K562 (cell line): Measurements from ENCODE around the gene SYT7. TPM values are rescaled to one million over a fixed set of nuclear protein-coding genes. Genes with fewer than 3 reads are reported as not detected.

Source experiments
- ATAC-seq: fragments of 200-7000 bp; cut with Tn5 transposase; 3 replicates; pipeline ENCODE4 v1.9.1; 2020; ENCODE audit warnings: moderate library complexity
- BruUV-seq: library from RNA; stranded (reverse); fragments of 400-500 nt; replicated peaks from 2 replicates; lab custom pipeline; 2021; lab: Mats Ljungman, UMichigan
- CTCF ChIA-PET: fragments of 300-600 bp; formaldehyde crosslinking; extraction: SDS; loops from one replicate; lab custom pipeline; 2021; ENCODE audit warnings: low intra/inter-chr PET ratio; lab: Yijun Ruan, JAX
- POLR2A ChIA-PET: fragments of 300-600, 350-650 bp; sonication (Branson Sonifier 250); formaldehyde crosslinking; extraction: SDS; loops from one replicate; lab custom pipeline; 2021; ENCODE audit warnings: antibody characterized with exemption, inconsistent platforms; lab: Yijun Ruan, JAX
- DNase-seq, 4 experiments: peaks; one replicate each; pipeline versions ENCODE4 v3.0.0 to v3.0.0-alpha.2; 2011 to 2018; ENCODE audit warnings: low spot score in 3 of 4, mixed read lengths in 3 of 4; ENCODE audit errors: extremely low read depth in 1 of 4
- FAIRE-seq: peaks from 2 replicates; lab custom pipeline; 2011; peaks lifted over from hg19 to GRCh38; lab: Jason Lieb, UNC
- H2AFZ ChIP-seq: 2 replicates; pipeline ENCODE4 v1.6.0; 2011; ENCODE audit warnings: low read depth, low read length, control low read depth, inconsistent platforms
- H3K27ac ChIP-seq: fragments of 200-600 bp; 3 replicates; pipeline ENCODE4 v1.8.0; 2011; ENCODE audit warnings: low read depth, mild to moderate bottlenecking, control low read depth, inconsistent platforms, low read length, moderate library complexity, mixed read lengths; ENCODE audit errors: extremely low read depth
- H3K27me3 ChIP-seq, 2 experiments: fragments of 300-600 bp in 1 of 2; 2 replicates in 1 of 2; 3 replicates in 1 of 2; pipeline versions ENCODE4 v1.6.0 to v1.8.0; 2011; ENCODE audit warnings: inconsistent platforms in 2 of 2, low read length in 2 of 2, mild to moderate bottlenecking in 1 of 2, mixed read lengths in 1 of 2, moderate library complexity in 1 of 2; ENCODE audit not compliant: control insufficient read depth in 2 of 2, insufficient read depth in 2 of 2
- H3K36me3 ChIP-seq: fragments of 300-600 bp; 3 replicates; pipeline ENCODE4 v1.8.0; 2011; ENCODE audit warnings: mild to moderate bottlenecking, low read length, inconsistent platforms; ENCODE audit not compliant: control insufficient read depth, insufficient read depth
- H3K4me1 ChIP-seq, 2 experiments: fragments of 200-600 bp in 1 of 2; replicated peaks in 1 of 2; 2 replicates in 1 of 2; 3 replicates in 1 of 2; pipeline versions ENCODE4 v1.5.1 to v1.8.0; 2011; ENCODE audit warnings: inconsistent platforms in 2 of 2, low read length in 2 of 2, mild to moderate bottlenecking in 1 of 2, mixed read lengths in 1 of 2, moderate library complexity in 1 of 2; ENCODE audit not compliant: control insufficient read depth in 2 of 2, insufficient read depth in 2 of 2
- H3K4me2 ChIP-seq: 2 replicates; pipeline ENCODE4 v1.6.1; 2011; ENCODE audit warnings: low read length, control low read depth, inconsistent platforms, mixed read lengths; ENCODE audit not compliant: insufficient read depth
- H3K4me3 ChIP-seq: fragments of 200-600 bp; sonication (generic), shearing (Covaris generic); 2 replicates; pipeline ENCODE4 v1.5.1; 2016; ENCODE audit warnings: control low read depth, inconsistent platforms
- H3K79me2 ChIP-seq: fragments of 200-600 bp; 3 replicates; pipeline ENCODE4 v1.8.0; 2011; ENCODE audit warnings: low read length, inconsistent platforms; ENCODE audit not compliant: control insufficient read depth, insufficient read depth
- H3K9ac ChIP-seq, 2 experiments: 2 replicates each; pipeline versions ENCODE4 v1.6.0 to v1.6.1; 2011; ENCODE audit warnings: low read depth in 2 of 2, low read length in 2 of 2, control low read depth in 1 of 2, inconsistent platforms in 1 of 2, mild to moderate bottlenecking in 1 of 2, mixed read lengths in 1 of 2; ENCODE audit not compliant: insufficient read depth in 1 of 2
- H3K9me1 ChIP-seq: one replicate; pipeline ENCODE4 v1.6.0; 2011; ENCODE audit warnings: inconsistent platforms, mild to moderate bottlenecking, low read length, moderate library complexity; ENCODE audit not compliant: control insufficient read depth, insufficient read depth
- H3K9me3 ChIP-seq: replicated peaks from 2 replicates; pipeline ENCODE4 v1.5.1; 2011; ENCODE audit warnings: low read depth, low read length, inconsistent platforms; ENCODE audit not compliant: control insufficient read depth, insufficient read depth
- H4K20me1 ChIP-seq: replicated peaks from 2 replicates; pipeline ENCODE4 v1.6.1; 2011; ENCODE audit warnings: low read length, inconsistent platforms, mixed read lengths; ENCODE audit not compliant: control insufficient read depth, insufficient read depth
- MEIS2 ChIP-seq: fragments of 450-650 bp; IDR thresholded peaks from 2 replicates; pipeline ENCODE4 v1.6.1; 2014; ENCODE audit warnings: mild to moderate bottlenecking; ENCODE audit not compliant: partially characterized antibody
- WGBS: fragments of 100-300 bp; shearing (Covaris generic); methylation state at CpG from one replicate; pipeline ENCODE4 v1.1.6; 2016; ENCODE audit warnings: low coverage, mixed read lengths; ENCODE audit not compliant: insufficient coverage; ENCODE audit errors: missing lambda C conversion rate; 5-methylcytosine and 5-hydroxymethylcytosine counted together
- in situ Hi-C: fragments of 300-500 bp; cut with MboI; formaldehyde crosslinking; loops from 4 replicates; pipeline ENCODE4 v1.15.0; 2018; ENCODE audit warnings: inconsistent platforms, mixed read lengths
- intact Hi-C: fragments of 100-400 bp; cut with micrococcal nuclease; formaldehyde crosslinking; loops from 2 replicates; pipeline ENCODE4 v1.14.2; 2022
- polyA plus RNA-seq, 8 experiments: library from polyadenylated mRNA; depleted of rRNA in 4 of 8; stranded (reverse) in 5 of 8; unstranded in 3 of 8; fragments of >200 nt; fragmentation: Nextera tagmentation in 2 of 8; fragmentation: Illumina TruSeq in 1 of 8; extraction: Ambion mirVana in 2 of 8; extraction: Trizol in 1 of 8; gene quantifications; 2 replicates each; pipeline versions ENCODE4 v1.2.1 to v1.2.3, GENCODE V29; 2011 to 2014; ENCODE audit warnings: inconsistent platforms in 1 of 8, missing spikeins in 1 of 8
- total RNA-seq, 7 experiments: library from RNA; depleted of rRNA in 6 of 7; stranded (reverse); fragments of >200 nt in 6 of 7; fragmentation: Illumina TruSeq in 2 of 7; extraction: Trizol in 2 of 7; gene quantifications; 2 replicates each; pipeline versions ENCODE4 v1.2.1 to v1.2.3, GENCODE V29; 2011 to 2021; ENCODE audit warnings: low replicate concordance in 1 of 7
- TF ChIP-seq, protein P1 (sequence below), 2 experiments: fragments of 450-650 bp in 1 of 2; sonication (generic) in 1 of 2; formaldehyde crosslinking in 1 of 2; IDR thresholded peaks in 1 of 2; conservative IDR thresholded peaks in 1 of 2; 2 replicates each; pipeline versions ENCODE4 v1.6.1 to v1.8.1; 2016 to 2023; ENCODE audit warnings: mild to moderate bottlenecking in 2 of 2, moderate library complexity in 2 of 2, inconsistent platforms in 1 of 2, missing genetic modification reagents in 1 of 2

SYT7 gene
- total and polyA plus RNA-seq, 9 of the 15 experiments (the other 6 are each of a cell fraction or from before 2014, with no cell fraction given): 0.01 to 0.51 (median 0.16) TPM; not detected in 1

DNA sequence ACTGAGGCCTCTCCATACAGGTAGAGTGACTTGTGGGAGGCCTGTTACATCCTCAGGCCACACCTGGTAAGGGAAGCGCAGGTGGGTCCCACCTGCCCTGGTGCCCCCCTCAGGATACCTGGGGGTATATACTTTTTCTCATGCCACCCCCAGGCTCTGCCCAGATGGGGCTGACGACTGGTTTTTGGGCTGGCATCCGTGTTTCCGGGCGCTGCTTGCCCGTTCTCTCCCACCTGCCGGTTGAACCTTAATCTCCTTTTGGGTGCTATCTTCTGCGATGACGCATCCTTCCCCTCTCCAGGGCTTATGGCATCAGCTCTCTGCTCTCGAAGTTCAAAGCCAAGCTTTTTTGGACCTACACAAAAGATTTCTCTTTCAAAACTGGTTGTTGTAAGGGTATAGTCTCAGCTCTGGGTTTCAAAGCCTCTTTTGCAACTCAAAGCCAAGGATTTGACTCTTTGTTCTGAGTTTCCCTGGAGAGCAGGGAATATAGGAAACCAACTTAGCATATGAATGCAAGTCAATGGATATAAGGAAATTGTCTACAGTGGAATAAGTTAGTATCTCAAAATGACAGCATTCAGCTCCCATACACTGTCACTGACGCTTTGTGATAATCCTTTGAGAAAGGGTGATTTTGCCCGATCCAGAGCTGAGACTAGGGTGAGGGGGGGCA, 80.9 kb downstream of the SYT7 start:
- ATAC-seq (no peak), DNase-seq (no peak), FAIRE-seq (no peak)
- Histone ChIP-seq H3K27me3 (peaks cover 0 to 25% of the 10 kb centered on the region in 2 experiments; a peak in 1 of 5 replicates), H3K79me2 (no peaks in the 10 kb centered on the region), H3K9me3 (no peaks in the 10 kb centered on the region; the same call in 1 of the 2 replicates), H3K4me2 (no peak overlapping the region), H3K9ac (no peak overlapping the region), H3K4me1 (peaks cover 0 to 7% of the 10 kb centered on the region in 2 experiments; a peak in 3 of 5 replicates), H3K36me3 (no peaks in the 10 kb centered on the region), H3K27ac (no peak overlapping the region), H3K9me1 (peaks cover 3% of the 10 kb centered on the region), H3K4me3 (no peak overlapping the region), H2AFZ (no peak overlapping the region), H4K20me1 (no peaks in the 10 kb centered on the region)
- CTCF ChIA-PET: no interaction called here
- no TSS peak for BruUV-seq
- 22% methylated on average over 12 of the region's 12 CpGs for WGBS
- intact Hi-C loops (no loop called here), in situ Hi-C loops (no loop called here)
- POLR2A ChIA-PET: interaction anchor here (0.7 kb wide), 1 partner anchor 156 kb away, joined by 3 read pairs; no protein-coding TSS in a partner anchor
- no peak for TF ChIP-seq MEIS2
- TF ChIP-seq, protein P1, sequence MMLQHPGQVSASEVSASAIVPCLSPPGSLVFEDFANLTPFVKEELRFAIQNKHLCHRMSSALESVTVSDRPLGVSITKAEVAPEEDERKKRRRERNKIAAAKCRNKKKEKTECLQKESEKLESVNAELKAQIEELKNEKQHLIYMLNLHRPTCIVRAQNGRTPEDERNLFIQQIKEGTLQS (IDR thresholded peaks at IDR 0.05): peak; percentile 24; the same call in 1 of the 2 replicates
- TF ChIP-seq, protein P1 (CRISPR knock-in tag; conservative IDR thresholded peaks at IDR 0.05): no peak
